WTC11 (cell line): ENCODE data around the gene POU2F3. TPM values are rescaled to one million over a fixed set of nuclear protein-coding genes. Genes with fewer than 3 reads are reported as not detected.

Source experiments
- ATAC-seq: fragments of 200-7000 bp; cut with Tn5 transposase; 2 replicates; pipeline ENCODE4 v1.10.0; 2021; ENCODE audit warnings: mild to moderate bottlenecking, moderate library complexity
- CTCF ChIA-PET: fragments of 300-600 bp; sonication (Branson Sonifier 250); formaldehyde crosslinking; loops from one replicate; lab custom pipeline; 2021; ENCODE audit warnings: antibody characterized with exemption; lab: Charles Lee
- POLR2A ChIA-PET: fragments of 350-600 bp; sonication (Branson Sonifier 250); formaldehyde crosslinking; loops from one replicate; lab custom pipeline; 2021; ENCODE audit warnings: antibody characterized with exemption; lab: Charles Lee
- DNase-seq: peaks from one replicate; pipeline ENCODE4 v3.0.0; 2021; ENCODE audit warnings: low spot score
- H3K27ac Mint-ChIP-seq: 2 replicates; pipeline ENCODE4 v1.8.0; 2021; ENCODE audit warnings: mixed read lengths
- H3K27me3 Mint-ChIP-seq: 2 replicates; pipeline ENCODE4 v1.8.0; 2021; ENCODE audit warnings: low read depth, mild to moderate bottlenecking, moderate library complexity, mixed read lengths
- H3K36me3 Mint-ChIP-seq: 2 replicates; pipeline ENCODE4 v1.8.0; 2021; ENCODE audit warnings: mixed read lengths
- H3K4me1 Mint-ChIP-seq: 2 replicates; pipeline ENCODE4 v1.8.0; 2022; ENCODE audit warnings: mixed read lengths
- H3K4me3 Mint-ChIP-seq: 2 replicates; pipeline ENCODE4 v1.8.0; 2021; ENCODE audit warnings: mild to moderate bottlenecking, moderate library complexity, mixed read lengths
- H3K9me3 Mint-ChIP-seq: 2 replicates; pipeline ENCODE4 v1.8.0; 2021; ENCODE audit warnings: mixed read lengths
- AFF4 ChIP-seq: sonication (generic); formaldehyde crosslinking; IDR thresholded peaks from 2 replicates; pipeline ENCODE4 v1.8.1; 2023; ENCODE audit warnings: mild to moderate bottlenecking, missing genetic modification reagents, borderline replicate concordance
- CREB1 ChIP-seq: sonication (generic); formaldehyde crosslinking; IDR thresholded peaks from 2 replicates; pipeline ENCODE4 v1.8.0; 2023; ENCODE audit warnings: mild to moderate bottlenecking, missing genetic modification reagents
- CREM ChIP-seq: sonication (generic); formaldehyde crosslinking; IDR thresholded peaks from 2 replicates; pipeline ENCODE4 v1.8.1; 2022; ENCODE audit warnings: mild to moderate bottlenecking, missing genetic modification reagents, moderate library complexity
- E2F4 ChIP-seq: sonication (generic); formaldehyde crosslinking; IDR thresholded peaks from 2 replicates; pipeline ENCODE4 v1.8.1; 2022; ENCODE audit warnings: low read depth, mild to moderate bottlenecking, moderate library complexity, missing genetic modification reagents, borderline replicate concordance
- HMGXB4 ChIP-seq: sonication (generic); formaldehyde crosslinking; IDR thresholded peaks from 2 replicates; pipeline ENCODE4 v1.8.1; 2023; ENCODE audit warnings: mild to moderate bottlenecking, moderate library complexity, missing genetic modification reagents
- NR1H2 ChIP-seq: sonication (generic); formaldehyde crosslinking; IDR thresholded peaks from 2 replicates; pipeline ENCODE4 v1.9.0; 2021; ENCODE audit warnings: mild to moderate bottlenecking, moderate library complexity, missing genetic modification reagents
- OVOL2 ChIP-seq: fragments of 250-450 bp; sonication (Bioruptor Pico); IDR thresholded peaks from 2 replicates; pipeline ENCODE4 v1.9.0; 2021; ENCODE audit warnings: mild to moderate bottlenecking, borderline replicate concordance
- PRRX2 ChIP-seq: fragments of 250-450 bp; sonication (Bioruptor Pico); IDR thresholded peaks from 2 replicates; pipeline ENCODE4 v1.8.0; 2021; ENCODE audit warnings: mild to moderate bottlenecking
- SMAD4 ChIP-seq: sonication (generic); formaldehyde crosslinking; IDR thresholded peaks from 2 replicates; pipeline ENCODE4 v1.8.0; 2022; ENCODE audit warnings: mild to moderate bottlenecking, missing genetic modification reagents
- ZBTB43 ChIP-seq: sonication (generic); formaldehyde crosslinking; IDR thresholded peaks from 2 replicates; pipeline ENCODE4 v1.8.1; 2023; ENCODE audit warnings: mild to moderate bottlenecking, missing genetic modification reagents
- ZNF281 ChIP-seq: sonication (generic); formaldehyde crosslinking; IDR thresholded peaks from 2 replicates; pipeline ENCODE4 v1.8.0; 2023; ENCODE audit warnings: mild to moderate bottlenecking, missing genetic modification reagents
- total RNA-seq: library from RNA; stranded (reverse); gene quantifications from 3 replicates; pipeline ENCODE4 v1.2.3, GENCODE V29; 2021

Gene POU2F3
- total RNA-seq, 1 experiment from 2014 or later = 0.61 TPM

- ChIA-PET POLR2A (no interaction called here), CTCF (interaction anchor here (0.9 kb wide), 1 partner anchor 75 kb away, joined by 3 read pairs; no protein-coding TSS in a partner anchor)
Observed at GRCh38 chr11:120354068-120354467, 114.1 kb downstream of the POU2F3 start.

More at GRCh38 chr11:120354068-120354467, 114.1 kb downstream of the POU2F3 start:
- no peak overlapping the region for H3K27ac Mint-ChIP-seq
- ATAC-seq (no peak), DNase-seq (no peak)
- peaks cover 3% of the 10 kb centered on the region; the same call in 1 of the 2 replicates for H3K9me3 Mint-ChIP-seq
- H3K36me3 Mint-ChIP-seq = peaks cover 4% of the 10 kb centered on the region; the same call in 1 of the 2 replicates
- TF ChIP-seq SMAD4 (CRISPR knock-in tag) (no peak), E2F4 (no peak), ZBTB43 (CRISPR knock-in tag) (no peak), CREB1 (no peak), ZNF281 (CRISPR knock-in tag) (no peak), NR1H2 (no peak), HMGXB4 (CRISPR knock-in tag) (no peak), PRRX2 (CRISPR knock-in tag) (no peak), AFF4 (CRISPR knock-in tag) (no peak), OVOL2 (CRISPR knock-in tag) (no peak), CREM (CRISPR knock-in tag) (no peak)
- H3K4me1 Mint-ChIP-seq = peaks cover 26% of the 10 kb centered on the region
- H3K4me3 Mint-ChIP-seq = no peak overlapping the region
- no peaks in the 10 kb centered on the region for H3K27me3 Mint-ChIP-seq
